Measurements from ENCODE around the gene PBX1. TPM values are rescaled to one million over a fixed set of nuclear protein-coding genes. Genes with fewer than 3 reads are reported as not detected.
A peak's percentile ranks its signal among the peaks of the same experiment; 100 is the strongest.

PBX1 gene
- total and polyA plus RNA-seq, 5 experiments from 2014 or later: 0.08 to 1.8 (median 1.4) TPM; not detected in 2

GRCh38 chr1:164708596-164708995, 149.6 kb downstream of the PBX1 start:
- no peak for ATAC-seq
- POLR2A ChIA-PET: no interaction called here
- Mint-ChIP-seq H3K36me3 (peaks cover 0 to 3% (median 0%) of the 10 kb centered on the region in 3 donors), H3K27me3 (peaks cover 2 to 28% (median 12%) of the 10 kb centered on the region in 5 donors), H3K9me3 (peaks cover 0 to 2% (median 0%) of the 10 kb centered on the region in 9 donors), H3K4me3 (no peak overlapping the region), H3K4me1 (peaks cover 0 to 3% (median 0%) of the 10 kb centered on the region in 4 donors), H3K27ac (no peak overlapping the region)
- DNase-seq: no peak

- peaks cover 0 to 3% (median 0%) of the 10 kb centered on the region in 4 donors for H3K4me1 Mint-ChIP-seq
- no peak for DNase-seq
- H3K9me3 Mint-ChIP-seq: peaks cover 0 to 2% (median 0%) of the 10 kb centered on the region in 9 donors
- H3K36me3 Mint-ChIP-seq: peaks cover 0 to 3% (median 0%) of the 10 kb centered on the region in 3 donors
- peaks cover 2 to 28% (median 13%) of the 10 kb centered on the region in 5 donors for H3K27me3 Mint-ChIP-seq
- POLR2A ChIA-PET: no interaction called here
- no peak overlapping the region for H3K4me3 Mint-ChIP-seq
- no peak for ATAC-seq
- no peak overlapping the region for H3K27ac Mint-ChIP-seq
Observed at GRCh38 chr1:164709126-164709525, 150.1 kb downstream of the PBX1 start.

DNA sequence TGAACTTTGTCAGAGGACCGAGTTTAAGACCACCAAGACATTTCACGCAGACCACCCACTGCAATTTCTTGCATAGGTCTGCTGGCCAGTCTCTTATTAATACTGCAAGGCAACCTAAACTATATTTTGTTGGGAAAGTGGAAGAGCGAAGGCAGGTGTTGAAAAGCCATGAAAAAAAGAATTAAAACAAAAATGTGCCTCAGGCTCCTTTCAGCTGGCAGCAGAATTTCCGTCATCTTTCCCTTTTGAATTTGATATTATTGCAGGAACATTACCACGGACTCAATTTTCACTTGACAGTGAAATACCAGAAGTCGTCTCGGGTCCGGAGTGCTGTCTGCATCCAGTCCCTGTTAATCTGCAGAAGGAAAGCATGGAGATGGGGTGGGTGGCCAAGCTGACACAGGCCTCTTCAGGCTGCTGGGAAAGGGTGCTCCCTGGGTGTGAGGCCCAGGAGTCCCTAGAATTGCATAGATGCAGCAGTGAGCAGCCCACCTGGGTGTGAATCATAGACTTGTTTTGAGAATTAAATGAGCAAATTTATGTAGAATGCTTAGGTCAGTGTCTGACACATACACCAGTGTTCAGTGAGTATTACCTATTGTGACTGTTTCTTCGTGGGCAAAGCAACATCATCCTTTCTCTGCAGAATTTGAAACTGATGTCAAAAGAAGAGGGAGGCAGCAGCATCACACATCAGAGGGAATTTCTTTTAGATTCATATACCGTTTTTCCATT, 150.7 kb downstream of the PBX1 start:
- H3K9me3 Mint-ChIP-seq: peaks cover 0 to 2% (median 0%) of the 10 kb centered on the region in 9 donors
- H3K4me3 Mint-ChIP-seq: no peak overlapping the region
- H3K36me3 Mint-ChIP-seq: peaks cover 0 to 3% (median 0%) of the 10 kb centered on the region in 3 donors
- POLR2A ChIA-PET: no interaction called here
- H3K4me1 Mint-ChIP-seq: peaks cover 0 to 3% (median 0%) of the 10 kb centered on the region in 4 donors
- ATAC-seq: no peak
- DNase-seq: no peak
- H3K27me3 Mint-ChIP-seq: peaks cover 2 to 28% (median 13%) of the 10 kb centered on the region in 5 donors
- H3K27ac Mint-ChIP-seq: no peak overlapping the region

GRCh38 chr1:164712131-164713036, 153.4 kb downstream of the PBX1 start:
- Mint-ChIP-seq H3K36me3 (peaks cover 0 to 3% (median 0%) of the 10 kb centered on the region in 3 donors), H3K9me3 (peaks cover 0 to 5% (median 0%) of the 10 kb centered on the region in 9 donors), H3K27ac (no peak overlapping the region), H3K4me1 (peaks cover 0 to 8% (median 0%) of the 10 kb centered on the region in 4 donors), H3K27me3 (peaks cover 2 to 21% (median 11%) of the 10 kb centered on the region in 5 donors), H3K4me3 (no peak overlapping the region)
- POLR2A ChIA-PET: no interaction called here
- ATAC-seq: no peak
- no peak for DNase-seq

DNA sequence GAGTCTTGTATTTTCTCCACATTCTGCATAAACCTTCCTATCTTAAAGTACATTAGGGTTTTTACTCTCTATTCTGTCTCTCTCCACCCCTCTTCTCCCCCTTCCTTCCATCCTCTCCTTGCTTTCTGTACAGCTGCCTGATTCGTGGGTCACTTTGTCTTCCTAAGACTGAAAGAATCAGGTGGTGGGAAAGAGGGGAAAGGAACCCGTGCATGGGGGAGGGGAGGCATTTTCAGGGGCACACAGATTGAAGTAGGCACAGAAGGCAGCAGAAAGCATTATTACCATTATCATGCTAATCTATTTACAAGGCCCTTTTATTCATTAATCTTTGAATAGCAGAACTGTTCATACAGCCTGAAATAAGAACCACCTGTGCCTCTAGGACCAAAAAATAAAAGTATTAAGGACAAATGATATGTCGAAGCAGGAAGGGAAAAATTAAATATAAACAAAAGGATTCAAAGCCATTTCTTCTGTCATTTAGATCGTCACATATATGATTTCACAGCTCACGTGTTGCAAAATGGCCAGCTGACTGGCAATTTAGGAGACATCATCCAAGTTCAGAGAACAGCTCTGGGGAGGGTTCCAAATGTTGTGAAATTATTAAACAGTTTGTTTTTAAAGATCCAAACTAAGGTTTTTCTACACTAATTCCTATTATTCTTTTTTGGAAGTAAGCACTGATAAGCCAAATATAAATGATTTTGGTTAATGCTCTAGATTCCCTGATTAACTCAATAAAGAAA, 154.6 kb downstream of the PBX1 start:
- POLR2A ChIA-PET: no interaction called here
- H3K4me3 Mint-ChIP-seq: no peak overlapping the region
- ATAC-seq (no peak), DNase-seq (no peak)
- H3K4me1 Mint-ChIP-seq: peaks cover 0 to 8% (median 0%) of the 10 kb centered on the region in 4 donors
- peaks cover 0 to 5% (median 0%) of the 10 kb centered on the region in 9 donors for H3K9me3 Mint-ChIP-seq
- peaks cover 0 to 3% (median 0%) of the 10 kb centered on the region in 3 donors for H3K36me3 Mint-ChIP-seq
- H3K27ac Mint-ChIP-seq: no peak overlapping the region
- peaks cover 2 to 17% (median 8%) of the 10 kb centered on the region in 5 donors for H3K27me3 Mint-ChIP-seq

- ATAC-seq: no peak
- no peak for DNase-seq
- Mint-ChIP-seq H3K27ac (peak overlapping the region in 1 of 10 donors; percentile 49), H3K27me3 (peaks cover 4 to 14% (median 8%) of the 10 kb centered on the region in 5 donors), H3K9me3 (peaks cover 0 to 6% (median 0%) of the 10 kb centered on the region in 9 donors), H3K36me3 (no peaks in the 10 kb centered on the region), H3K4me1 (peaks cover 1 to 14% (median 9%) of the 10 kb centered on the region in 4 donors), H3K4me3 (no peak overlapping the region)
- POLR2A ChIA-PET: no interaction called here
Observed at GRCh38 chr1:164716992-164717703, 158.2 kb downstream of the PBX1 start.

DNA sequence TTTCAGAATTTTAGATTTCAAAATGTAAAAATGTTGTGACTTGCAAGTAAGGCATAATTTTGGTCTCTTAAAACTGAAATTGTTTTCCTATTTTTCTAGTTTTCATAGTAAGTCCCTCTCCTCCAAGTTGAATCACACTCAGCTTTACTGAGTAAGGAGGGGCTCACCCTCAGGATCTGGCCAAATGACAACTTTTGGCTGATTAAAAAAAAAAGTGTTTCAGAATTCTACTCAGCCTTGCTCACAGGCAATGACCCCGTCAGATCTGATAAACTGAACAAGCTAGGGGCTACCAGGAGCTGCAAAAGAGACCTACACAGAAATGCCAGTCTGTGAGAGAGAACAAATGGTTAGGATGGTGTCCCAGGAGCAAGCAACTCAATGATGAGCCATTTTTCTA, 159.8 kb downstream of the PBX1 start:
- Mint-ChIP-seq H3K4me1 (peaks cover 6 to 14% (median 9%) of the 10 kb centered on the region in 4 donors), H3K27me3 (peaks cover 4 to 17% (median 11%) of the 10 kb centered on the region in 5 donors), H3K27ac (no peak overlapping the region), H3K36me3 (no peaks in the 10 kb centered on the region), H3K4me3 (no peak overlapping the region), H3K9me3 (peaks cover 0 to 6% (median 0%) of the 10 kb centered on the region in 9 donors)
- ATAC-seq (no peak), DNase-seq (no peak)
- POLR2A ChIA-PET: no interaction called here

- ATAC-seq: no peak
- POLR2A ChIA-PET: no interaction called here
Observed at GRCh38 chr1:164719676-164720439, 160.9 kb downstream of the PBX1 start.

GRCh38 chr1:164720440-164721227, 161.7 kb downstream of the PBX1 start:
- Mint-ChIP-seq H3K27ac (no peak overlapping the region), H3K27me3 (peaks cover 5 to 17% (median 15%) of the 10 kb centered on the region in 5 donors), H3K4me1 (peaks cover 6 to 14% (median 9%) of the 10 kb centered on the region in 4 donors), H3K36me3 (no peaks in the 10 kb centered on the region), H3K9me3 (peaks cover 0 to 10% (median 0%) of the 10 kb centered on the region in 9 donors), H3K4me3 (no peak overlapping the region)
- POLR2A ChIA-PET: no interaction called here
- DNase-seq (no peak), ATAC-seq (no peak)

More at GRCh38 chr1:164719676-164720439, 160.9 kb downstream of the PBX1 start:
- Mint-ChIP-seq H3K9me3 (peaks cover 0 to 10% (median 0%) of the 10 kb centered on the region in 9 donors), H3K27ac (no peak overlapping the region), H3K4me1 (peaks cover 6 to 14% (median 9%) of the 10 kb centered on the region in 4 donors), H3K36me3 (no peaks in the 10 kb centered on the region), H3K27me3 (peaks cover 4 to 17% (median 13%) of the 10 kb centered on the region in 5 donors), H3K4me3 (no peak overlapping the region)
- no peak for DNase-seq

- ATAC-seq (no peak), DNase-seq (no peak)
- Mint-ChIP-seq H3K36me3 (no peaks in the 10 kb centered on the region), H3K4me1 (peaks cover 6 to 14% (median 9%) of the 10 kb centered on the region in 4 donors), H3K4me3 (no peak overlapping the region), H3K27me3 (peaks cover 5 to 17% (median 15%) of the 10 kb centered on the region in 5 donors), H3K27ac (no peak overlapping the region), H3K9me3 (peaks cover 0 to 10% (median 0%) of the 10 kb centered on the region in 9 donors)
- POLR2A ChIA-PET: no interaction called here
Observed at GRCh38 chr1:164721228-164721496, 162.2 kb downstream of the PBX1 start.
